ENCODE data around the gene SLC7A6OS.

SLC7A6OS gene

DNA sequence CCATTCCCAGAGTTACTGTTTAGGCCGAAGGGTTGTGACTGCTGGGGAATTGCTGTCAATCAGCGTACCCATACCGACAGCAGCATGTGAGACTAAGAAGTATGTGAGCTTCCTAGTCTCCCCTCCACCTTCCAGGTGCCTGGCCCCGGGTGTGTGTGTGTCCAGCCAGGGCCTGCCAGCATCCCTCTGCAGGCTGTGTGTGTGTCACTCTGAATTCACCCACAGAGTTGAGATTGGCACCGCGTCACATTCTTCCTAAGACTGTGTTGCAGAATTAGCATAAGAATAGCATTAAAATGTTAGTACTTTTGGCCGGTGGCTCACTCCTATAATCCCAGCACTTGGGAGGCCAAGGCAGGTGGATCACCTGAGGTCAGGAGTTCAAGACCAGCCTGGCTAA, 31.9 kb upstream of the SLC7A6OS start:
- H3K27ac ChIP-seq = no peak overlapping the region
- TF ChIP-seq, protein P1, sequence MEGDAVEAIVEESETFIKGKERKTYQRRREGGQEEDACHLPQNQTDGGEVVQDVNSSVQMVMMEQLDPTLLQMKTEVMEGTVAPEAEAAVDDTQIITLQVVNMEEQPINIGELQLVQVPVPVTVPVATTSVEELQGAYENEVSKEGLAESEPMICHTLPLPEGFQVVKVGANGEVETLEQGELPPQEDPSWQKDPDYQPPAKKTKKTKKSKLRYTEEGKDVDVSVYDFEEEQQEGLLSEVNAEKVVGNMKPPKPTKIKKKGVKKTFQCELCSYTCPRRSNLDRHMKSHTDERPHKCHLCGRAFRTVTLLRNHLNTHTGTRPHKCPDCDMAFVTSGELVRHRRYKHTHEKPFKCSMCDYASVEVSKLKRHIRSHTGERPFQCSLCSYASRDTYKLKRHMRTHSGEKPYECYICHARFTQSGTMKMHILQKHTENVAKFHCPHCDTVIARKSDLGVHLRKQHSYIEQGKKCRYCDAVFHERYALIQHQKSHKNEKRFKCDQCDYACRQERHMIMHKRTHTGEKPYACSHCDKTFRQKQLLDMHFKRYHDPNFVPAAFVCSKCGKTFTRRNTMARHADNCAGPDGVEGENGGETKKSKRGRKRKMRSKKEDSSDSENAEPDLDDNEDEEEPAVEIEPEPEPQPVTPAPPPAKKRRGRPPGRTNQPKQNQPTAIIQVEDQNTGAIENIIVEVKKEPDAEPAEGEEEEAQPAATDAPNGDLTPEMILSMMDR (conservative IDR thresholded peaks at IDR 0.05) = no peak

DNA sequence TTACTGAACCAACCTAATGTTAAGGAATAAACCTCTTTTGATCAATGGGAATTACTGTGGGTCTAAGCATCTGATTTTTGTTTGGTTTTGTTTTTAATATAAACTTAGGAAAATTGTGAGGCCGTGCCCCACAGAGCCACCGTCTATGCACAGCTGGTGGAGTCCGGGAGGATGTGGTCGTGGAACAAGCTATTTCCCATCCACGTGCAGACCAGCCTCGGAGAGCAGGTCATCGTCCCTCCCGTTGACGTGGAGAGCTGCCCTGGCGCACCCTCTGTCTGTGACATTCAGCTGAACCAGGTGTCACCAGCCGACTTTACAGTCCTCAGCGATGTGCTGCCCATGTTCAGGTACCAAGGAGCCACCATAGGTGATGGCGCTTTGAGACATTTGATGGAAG, 28.5 kb upstream of the SLC7A6OS start:
- TF ChIP-seq, protein P1 (conservative IDR thresholded peaks at IDR 0.05) = no peak
- H3K27ac ChIP-seq = no peak overlapping the region

DNA sequence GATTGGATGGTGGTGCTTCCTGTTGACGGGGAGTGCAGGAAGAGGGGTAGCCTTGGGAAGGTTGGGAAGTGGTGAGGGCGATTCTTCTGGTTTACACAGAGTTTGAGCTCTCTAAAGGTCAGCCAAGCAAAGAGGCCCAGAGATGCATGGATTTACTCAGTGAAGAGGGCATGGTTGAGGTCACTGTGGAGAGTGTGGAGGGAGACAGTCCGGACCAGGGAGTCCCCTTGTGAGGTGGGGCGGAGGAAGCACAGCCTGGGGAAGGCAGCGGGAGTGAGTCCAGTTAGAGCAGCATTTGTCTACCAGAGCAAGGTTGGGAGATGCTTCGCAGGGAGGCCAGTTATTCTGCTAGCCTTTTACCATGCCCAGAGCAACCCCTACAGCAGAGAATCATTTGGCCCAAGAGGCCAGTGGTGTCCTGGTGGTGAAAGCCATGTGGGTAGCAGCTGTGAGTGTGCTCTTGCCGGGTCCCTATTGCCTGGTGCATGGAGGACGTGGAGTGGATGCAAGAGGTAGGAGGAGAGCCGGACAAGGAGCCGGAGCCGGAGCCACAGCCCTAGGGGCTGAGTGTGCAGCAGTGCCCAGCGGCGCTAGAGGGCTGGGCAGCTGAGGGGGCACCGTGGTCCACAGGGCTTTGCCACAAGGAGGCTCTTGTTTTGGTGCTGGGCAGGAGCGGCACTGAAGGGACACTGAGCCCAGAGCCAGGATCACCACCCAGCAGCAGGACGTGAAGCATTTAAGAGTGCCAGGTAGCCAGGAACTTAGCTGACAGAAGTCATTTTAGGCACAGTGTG, 27.8 kb upstream of the SLC7A6OS start:
- H3K27ac ChIP-seq = no peak overlapping the region
- TF ChIP-seq, protein P1 (conservative IDR thresholded peaks at IDR 0.05) = no peak

DNA sequence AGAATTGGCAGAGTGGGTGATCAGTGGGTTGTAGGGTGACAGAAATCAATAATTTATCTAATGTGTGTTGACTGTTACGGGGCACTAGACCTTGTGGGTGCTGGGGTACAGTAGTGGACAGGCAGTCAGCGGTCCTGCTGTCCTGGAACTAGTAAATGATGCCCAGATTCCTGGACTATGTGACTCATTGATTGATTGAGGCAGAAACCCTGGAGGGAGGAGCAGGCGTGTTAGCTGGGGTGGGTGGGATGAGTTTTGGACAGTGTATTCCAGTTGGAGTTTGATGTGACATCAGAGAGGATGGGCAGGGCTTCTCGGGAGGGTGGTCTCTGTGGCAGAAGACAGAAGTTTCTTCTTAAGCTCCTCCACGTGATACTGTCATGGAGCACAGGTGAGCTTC, 24.4 kb upstream of the SLC7A6OS start:
- no peak overlapping the region for H3K27ac ChIP-seq
- TF ChIP-seq, protein P1 (conservative IDR thresholded peaks at IDR 0.05) = no peak

DNA sequence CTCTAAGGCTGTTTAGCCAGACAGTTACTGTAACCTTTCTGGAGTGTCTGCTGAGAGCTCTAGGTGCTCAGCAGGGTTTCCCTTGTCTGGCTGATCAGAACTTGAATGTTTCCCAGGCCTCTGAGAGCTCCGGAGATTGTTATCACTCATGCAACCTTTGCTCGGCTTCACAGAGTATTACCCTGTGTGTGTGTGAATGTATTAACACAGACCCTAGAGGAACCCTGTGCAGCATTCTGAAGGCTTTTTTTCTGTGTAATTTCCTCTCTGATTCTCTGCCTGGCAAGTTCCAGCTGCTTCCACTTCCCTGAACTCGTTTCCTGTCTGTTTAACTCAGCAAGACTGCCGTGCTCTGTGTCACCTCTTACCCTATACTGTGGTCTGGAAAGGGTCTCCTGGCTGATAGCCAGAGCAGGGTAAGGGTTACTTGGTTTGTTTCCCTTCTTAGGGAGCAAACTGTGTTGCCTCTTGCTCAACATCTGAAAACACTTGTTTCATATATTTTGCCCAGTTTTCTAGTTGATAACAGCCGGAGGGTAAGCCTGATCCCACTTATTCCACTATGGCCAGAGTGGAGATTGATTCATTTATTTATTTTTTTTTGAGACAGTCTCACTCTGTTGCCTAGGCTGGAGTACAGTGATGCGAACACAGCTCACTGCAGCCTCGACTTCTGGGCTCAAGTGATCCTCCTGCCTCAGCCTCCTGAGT, 21.8 kb upstream of the SLC7A6OS start:
- TF ChIP-seq, protein P1 (conservative IDR thresholded peaks at IDR 0.05) = no peak
- no peak overlapping the region for H3K27ac ChIP-seq

DNA sequence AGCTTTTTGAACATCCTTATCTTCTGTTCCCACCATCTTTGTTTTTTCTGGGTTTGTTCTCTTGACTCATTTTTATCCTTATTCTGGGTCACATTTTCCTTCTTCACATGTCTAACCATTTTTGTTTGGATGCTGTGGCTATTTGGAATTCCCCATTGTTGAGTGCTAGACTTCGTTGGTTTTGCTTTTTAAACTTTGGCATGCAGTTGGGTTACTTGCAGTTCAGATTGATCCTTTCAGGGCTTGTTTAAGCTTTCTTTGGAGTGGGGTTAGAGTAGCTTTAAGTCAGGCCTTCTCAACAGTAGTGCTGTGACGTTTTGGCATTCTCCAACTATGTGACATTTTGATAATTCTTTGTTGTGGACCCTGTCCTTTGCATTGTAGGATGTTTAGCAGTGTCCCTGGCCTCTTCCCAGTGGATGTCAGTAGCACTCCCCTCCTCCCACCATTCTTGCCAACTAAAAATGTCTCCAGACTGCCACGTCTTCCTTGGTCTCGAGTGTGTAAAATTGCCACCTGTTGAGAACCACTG, 21.2 kb upstream of the SLC7A6OS start:
- H3K27ac ChIP-seq = no peak overlapping the region
- TF ChIP-seq, protein P1 (conservative IDR thresholded peaks at IDR 0.05) = no peak

DNA sequence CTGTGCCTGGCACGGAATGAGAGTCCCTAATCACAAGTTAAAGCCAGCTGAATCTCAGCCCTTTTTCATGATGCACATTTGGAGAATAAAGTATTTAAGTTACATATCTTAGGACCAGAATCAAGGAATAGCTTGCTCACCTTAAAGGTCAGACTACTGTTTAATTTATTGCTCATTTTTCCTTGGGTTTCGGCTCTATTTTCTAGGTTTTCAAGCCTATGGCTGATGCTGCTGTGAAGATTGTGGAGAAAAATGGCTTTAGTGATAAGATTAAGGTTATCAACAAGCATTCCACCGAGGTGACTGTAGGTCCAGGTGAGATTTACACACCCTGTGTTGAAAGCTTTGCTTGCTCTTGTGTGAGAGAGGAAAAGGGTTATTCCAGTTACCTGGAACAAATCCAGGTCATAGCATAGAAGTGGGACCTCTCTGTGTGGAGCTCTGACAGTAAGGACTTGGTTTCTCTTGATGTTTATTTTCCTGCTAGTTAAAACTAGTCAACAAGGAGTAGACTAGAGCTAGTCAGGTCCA, 18.2 kb upstream of the SLC7A6OS start:
- TF ChIP-seq, protein P1 (conservative IDR thresholded peaks at IDR 0.05) = no peak; the same call in none of the 2 replicates

More for the DNA sequence above, 18.2 kb upstream of the SLC7A6OS start:
- no peak overlapping the region for H3K27ac ChIP-seq

Measured in VCaP (cell line).